MM.1S (cell line): ENCODE measurements around the gene MBTPS2.

Experiments
- DNase-seq: peaks from one replicate; pipeline ENCODE4 v3.0.0-alpha.2; 2015
- H2AFZ ChIP-seq: fragments of 300-600 bp; sonication (generic); 2 replicates; pipeline ENCODE4 v1.6.0; 2016; ENCODE audit warnings: antibody characterized with exemption, low read length
- H3F3A ChIP-seq: fragments of 300-600 bp; sonication (generic); 2 replicates; pipeline ENCODE4 v1.6.1; 2016; ENCODE audit warnings: mild to moderate bottlenecking, antibody characterized with exemption, low read length, moderate library complexity, mixed read lengths; ENCODE audit not compliant: insufficient read depth
- H3K27ac ChIP-seq: fragments of 300-600 bp; sonication (generic); 2 replicates; pipeline ENCODE4 v1.5.1; 2016; ENCODE audit warnings: mild to moderate bottlenecking, low read length
- H3K27me3 ChIP-seq: fragments of 300-600 bp; sonication (generic); replicated peaks from 2 replicates; pipeline ENCODE4 v1.6.0; 2016; ENCODE audit warnings: low read length; ENCODE audit not compliant: insufficient read depth
- H3K36me3 ChIP-seq: fragments of 300-600 bp; sonication (generic); replicated peaks from 2 replicates; pipeline ENCODE4 v1.6.1; 2016; ENCODE audit warnings: mild to moderate bottlenecking, low read length, mixed read lengths; ENCODE audit not compliant: insufficient read depth
- H3K4me1 ChIP-seq: fragments of 300-600 bp; sonication (generic); 2 replicates; pipeline ENCODE4 v1.6.1; 2016; ENCODE audit warnings: low read length, mixed read lengths
- H3K4me2 ChIP-seq: fragments of 300-600 bp; sonication (generic); 2 replicates; pipeline ENCODE4 v1.6.0; 2016; ENCODE audit warnings: low read depth, low read length
- H3K4me3 ChIP-seq: fragments of 300-600 bp; sonication (generic); 2 replicates; pipeline ENCODE4 v1.5.1; 2016; ENCODE audit warnings: low read length, mixed read lengths
- H3K79me2 ChIP-seq: fragments of 300-600 bp; sonication (generic); 2 replicates; pipeline ENCODE4 v1.6.1; 2016; ENCODE audit warnings: mixed run types, low read length, mixed read lengths
- H3K9ac ChIP-seq: fragments of 300-600 bp; sonication (generic); 2 replicates; pipeline ENCODE4 v1.6.1; 2016; ENCODE audit warnings: low read length, mixed read lengths
- H3K9me2 ChIP-seq: fragments of 300-600 bp; sonication (generic); replicated peaks from 2 replicates; pipeline ENCODE4 v1.6.1; 2016; ENCODE audit warnings: mild to moderate bottlenecking, low read length, mixed read lengths; ENCODE audit not compliant: insufficient read depth
- H3K9me3 ChIP-seq: fragments of 300-600 bp; sonication (generic); replicated peaks from 2 replicates; pipeline ENCODE4 v1.6.1; 2016; ENCODE audit warnings: mild to moderate bottlenecking, low read length, mixed read lengths; ENCODE audit not compliant: insufficient read depth
- H4K20me1 ChIP-seq: fragments of 300-600 bp; sonication (generic); 2 replicates; pipeline ENCODE4 v1.6.1; 2016; ENCODE audit warnings: mild to moderate bottlenecking, low read length, moderate library complexity, mixed read lengths; ENCODE audit not compliant: insufficient read depth
- CTCF ChIP-seq: fragments of 300-600 bp; sonication (generic); IDR thresholded peaks from 2 replicates; pipeline ENCODE4 v1.5.1; 2016; ENCODE audit warnings: antibody characterized with exemption, low read length, mixed read lengths
- EZH2 ChIP-seq: fragments of 300-600 bp; sonication (generic); optimal IDR thresholded peaks from 2 replicates; pipeline ENCODE3; 2017; ENCODE audit warnings: low read depth, mild to moderate bottlenecking, antibody characterized with exemption, low read length, mixed read lengths
- EZH2phosphoT487 ChIP-seq: fragments of 300-600 bp; sonication (generic); IDR thresholded peaks from 2 replicates; pipeline ENCODE4 v1.6.1; 2018; ENCODE audit warnings: antibody characterized with exemption, low read length

The MBTPS2 gene

GRCh38 chrX:21806691-21807090 lies 32.7 kb upstream of the MBTPS2 start:
- TF ChIP-seq EZH2 (no peak), EZH2phosphoT487 (no peak), CTCF (no peak)
- DNase-seq = no peak

GRCh38 chrX:21811832-21812231 lies 27.6 kb upstream of the MBTPS2 start:
- Histone ChIP-seq H3K36me3 (no peaks in the 10 kb centered on the region), H3K9ac (no peak overlapping the region), H3K27me3 (no peaks in the 10 kb centered on the region), H3K79me2 (no peaks in the 10 kb centered on the region), H3K9me3 (no peaks in the 10 kb centered on the region), H3F3A (no peaks in the 10 kb centered on the region), H3K4me1 (no peaks in the 10 kb centered on the region), H2AFZ (no peak overlapping the region), H3K27ac (no peak overlapping the region), H3K4me2 (no peak overlapping the region), H3K9me2 (no peaks in the 10 kb centered on the region), H4K20me1 (no peaks in the 10 kb centered on the region), H3K4me3 (no peak overlapping the region)
- no peak for DNase-seq
- TF ChIP-seq EZH2phosphoT487 (no peak), EZH2 (no peak), CTCF (no peak)

More at GRCh38 chrX:21806691-21807090, 32.7 kb upstream of the MBTPS2 start:
- Histone ChIP-seq H3K36me3 (no peaks in the 10 kb centered on the region), H3K9me3 (no peaks in the 10 kb centered on the region), H3K4me3 (no peak overlapping the region), H3K9ac (no peak overlapping the region), H3K9me2 (no peaks in the 10 kb centered on the region), H3F3A (no peaks in the 10 kb centered on the region), H3K79me2 (no peaks in the 10 kb centered on the region), H3K27ac (no peak overlapping the region), H3K27me3 (no peaks in the 10 kb centered on the region), H3K4me1 (no peaks in the 10 kb centered on the region), H4K20me1 (no peaks in the 10 kb centered on the region), H3K4me2 (no peak overlapping the region), H2AFZ (no peak overlapping the region)

GRCh38 chrX:21812628-21813027 lies 26.8 kb upstream of the MBTPS2 start:
- Histone ChIP-seq H2AFZ (no peak overlapping the region), H3K27me3 (no peaks in the 10 kb centered on the region), H3K79me2 (no peaks in the 10 kb centered on the region), H3K27ac (no peak overlapping the region), H3K9me3 (no peaks in the 10 kb centered on the region), H3K4me3 (no peak overlapping the region), H3K9me2 (no peaks in the 10 kb centered on the region), H3K4me2 (no peak overlapping the region), H3K36me3 (no peaks in the 10 kb centered on the region), H3K4me1 (no peaks in the 10 kb centered on the region), H3F3A (no peaks in the 10 kb centered on the region), H3K9ac (no peak overlapping the region), H4K20me1 (no peaks in the 10 kb centered on the region)
- no peak for DNase-seq
- no peak for TF ChIP-seq EZH2phosphoT487
- TF ChIP-seq CTCF = no peak
- TF ChIP-seq EZH2 = no peak
